IPS-18c (cell line): ENCODE results near the gene MIGA2.

Source experiments
- H3K4me3 ChIP-seq: 2 replicates; pipeline ENCODE4 v1.7.0; 2013; ENCODE audit warnings: low read depth, mild to moderate bottlenecking, low read length, moderate library complexity; ENCODE audit not compliant: insufficient read depth
- H3K9me3 ChIP-seq: one replicate; pipeline ENCODE4 v1.6.1; 2013; ENCODE audit warnings: mild to moderate bottlenecking, low read length, moderate library complexity; ENCODE audit not compliant: control insufficient read depth, insufficient read depth

MIGA2 gene

DNA sequence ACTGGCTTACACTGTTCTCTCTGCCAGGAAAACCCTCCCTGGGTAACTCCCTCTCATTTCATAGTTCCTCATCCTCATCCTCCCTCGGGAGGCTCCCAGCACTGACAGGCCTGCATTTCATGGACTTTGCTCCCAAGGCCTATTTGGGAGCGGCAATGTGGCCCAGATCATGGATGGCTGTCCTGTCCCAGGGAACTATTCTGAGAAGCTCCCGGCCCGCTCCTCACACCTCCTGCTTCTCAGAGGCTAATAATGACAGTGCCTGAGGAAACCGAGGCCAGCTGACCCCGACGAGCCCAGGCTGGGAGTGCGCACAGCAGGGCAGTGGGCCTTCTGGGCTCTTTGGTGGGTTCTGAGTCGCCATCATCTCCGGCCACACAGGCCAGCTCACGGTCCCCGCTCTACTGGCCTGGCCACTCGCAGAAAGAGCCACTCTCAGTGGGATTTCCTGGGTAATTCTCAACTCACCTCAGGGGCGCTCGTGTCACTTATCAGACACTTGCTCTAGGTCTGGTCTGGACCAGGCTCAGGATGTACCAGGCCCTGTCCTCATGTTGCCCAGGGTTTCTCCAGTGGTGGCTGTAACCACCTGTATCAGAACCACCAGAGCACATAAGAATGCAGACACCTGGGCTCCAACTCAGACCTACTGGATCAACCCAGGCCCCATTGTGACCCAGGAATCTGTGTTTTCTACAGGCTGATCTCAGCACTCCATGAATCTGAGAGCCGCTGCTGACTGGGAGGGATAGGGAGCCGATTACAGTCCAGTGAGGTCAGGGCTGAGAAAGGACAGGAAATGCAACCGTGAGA, 42.5 kb downstream of the MIGA2 start:
- Histone ChIP-seq H3K4me3 (no peak overlapping the region; the same call in 1 of the 2 replicates), H3K9me3 (no peaks in the 10 kb centered on the region)

DNA sequence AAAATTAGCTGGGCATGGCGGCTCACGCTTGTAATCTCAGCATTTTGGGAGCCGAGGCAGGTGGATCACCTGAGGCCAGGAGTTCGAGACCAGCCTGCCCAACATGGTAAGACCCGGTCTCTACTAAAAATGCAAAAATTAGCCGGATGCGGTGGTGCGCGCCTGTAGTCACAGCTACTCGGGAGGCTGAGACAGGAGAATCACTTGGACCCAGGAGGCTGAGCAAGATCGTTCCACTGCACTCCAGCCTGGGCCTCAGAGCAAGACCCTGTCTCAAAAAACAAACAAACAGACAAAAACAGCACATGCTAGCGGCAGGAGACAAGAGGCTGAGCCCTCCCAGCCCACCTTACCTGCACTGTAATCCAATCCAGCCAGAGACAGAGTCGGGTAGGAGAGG, 43.4 kb downstream of the MIGA2 start:
- Histone ChIP-seq H3K4me3 (peak overlapping the region; percentile 75), H3K9me3 (no peaks in the 10 kb centered on the region)

DNA sequence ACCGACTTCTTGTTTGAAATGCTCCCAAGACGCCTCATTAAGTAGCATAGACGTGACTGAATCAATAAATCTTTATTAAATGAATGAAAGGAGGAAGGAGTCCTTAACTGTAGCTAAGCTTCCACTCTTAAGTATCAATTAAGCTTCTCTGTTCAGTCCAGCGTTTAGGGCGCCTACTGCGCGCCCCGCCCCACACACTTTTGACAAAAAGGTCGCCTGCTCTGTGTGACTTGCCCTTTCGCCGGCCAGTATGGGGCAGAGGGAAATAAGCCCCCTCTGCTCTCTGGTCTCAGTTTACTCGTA, 43.8 kb downstream of the MIGA2 start:
- H3K4me3 ChIP-seq = peak overlapping the region; percentile 75
- H3K9me3 ChIP-seq = no peaks in the 10 kb centered on the region

DNA sequence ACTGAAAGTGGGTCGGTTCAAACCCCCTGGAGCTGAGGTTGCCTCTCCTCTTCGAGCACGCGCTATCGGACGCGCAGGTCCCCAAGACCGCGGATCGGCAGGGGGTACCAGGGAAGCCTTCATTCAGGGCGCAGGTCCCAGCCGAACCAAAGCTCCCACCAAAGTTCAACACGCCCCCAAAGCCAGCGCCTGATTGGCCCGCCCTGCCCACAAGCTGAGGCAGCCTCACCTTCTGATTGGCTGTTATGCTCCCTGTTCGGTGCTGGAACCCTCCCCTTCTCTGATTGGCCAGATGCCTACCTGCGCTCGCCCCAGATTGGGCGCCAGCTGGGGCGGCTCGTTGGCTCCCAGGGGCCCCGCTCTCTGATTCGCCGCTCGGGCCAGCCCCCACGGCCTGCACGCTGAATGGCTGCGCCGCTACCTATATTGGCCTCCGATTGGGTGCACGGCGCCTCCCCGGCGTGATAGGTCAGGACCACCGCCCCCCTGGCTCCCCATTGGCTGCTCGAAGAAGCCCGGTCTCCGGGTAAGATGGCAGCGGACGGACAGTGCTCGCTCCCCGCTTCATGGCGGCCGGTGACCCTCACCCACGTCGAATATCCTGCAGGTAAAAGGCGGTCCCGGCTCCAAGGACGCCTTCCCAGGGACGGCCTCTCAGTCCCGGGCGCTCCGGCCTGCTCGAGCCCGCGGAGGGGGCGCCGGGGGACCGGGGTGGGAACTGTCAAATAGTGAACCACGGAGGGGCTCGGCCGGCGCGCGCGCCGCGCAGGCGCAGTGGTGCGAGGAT, 44.4 kb downstream of the MIGA2 start, which contains the start of gene DOLPP1:
DOLPP1 (plus strand) TSS at position 511 of the 787 bp plus-strand sequence; CDS start at position 532, 21 bp downstream.
- no peaks in the 10 kb centered on the region for H3K9me3 ChIP-seq

DNA sequence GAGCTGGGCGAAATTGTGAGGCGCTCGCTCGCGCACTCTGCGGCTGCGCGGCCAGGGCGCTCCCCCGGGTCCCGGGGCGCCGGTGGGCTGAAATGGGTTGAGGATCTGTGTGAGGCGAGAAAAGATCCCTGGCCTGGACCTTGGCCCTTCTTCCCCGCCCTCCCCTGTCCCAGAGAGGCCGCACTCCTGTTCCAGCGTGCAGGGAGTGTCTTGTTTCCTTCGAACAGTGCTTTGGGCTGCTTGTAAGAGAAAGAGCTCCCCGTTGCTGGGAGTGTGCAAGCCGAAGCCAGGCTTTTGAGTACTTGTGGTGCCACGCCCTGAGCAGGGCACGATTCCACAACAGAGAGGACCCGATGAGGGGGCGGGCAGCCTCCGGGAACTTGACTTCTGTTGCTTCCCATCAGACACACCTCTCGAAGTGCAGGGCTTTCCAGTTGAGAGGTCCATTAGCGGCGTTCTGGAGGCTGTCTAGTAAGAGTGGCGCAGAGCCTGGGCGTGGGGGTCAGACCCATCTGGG, 45.0 kb downstream of the MIGA2 start:
- Histone ChIP-seq H3K4me3 (peak overlapping the region; percentile 93), H3K9me3 (no peaks in the 10 kb centered on the region)

More for the DNA sequence above, 44.4 kb downstream of the MIGA2 start, which contains the start of gene DOLPP1:
- peak within 1 kb of the TSS; percentile 93 for H3K4me3 ChIP-seq

DNA sequence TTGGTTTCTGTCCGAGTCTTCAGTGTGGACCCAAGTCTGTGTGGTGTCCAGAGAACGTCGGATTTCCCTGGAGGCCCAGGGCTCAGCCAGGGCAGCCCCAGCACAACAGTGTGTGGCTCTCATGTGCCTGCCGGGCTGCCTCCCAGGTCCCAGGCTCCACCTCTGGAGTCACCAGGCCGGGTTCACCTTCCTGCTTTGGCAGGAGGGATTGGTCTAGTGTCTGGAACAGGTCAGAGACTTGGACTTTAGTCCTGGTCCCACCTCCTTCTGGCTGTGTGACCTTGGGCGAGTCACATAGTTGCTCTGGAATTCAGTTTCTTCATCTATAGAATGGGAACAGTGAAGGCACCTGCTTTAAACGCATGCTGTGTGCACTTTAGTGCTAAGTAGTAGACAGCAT, 47.7 kb downstream of the MIGA2 start:
- Histone ChIP-seq H3K4me3 (no peak overlapping the region), H3K9me3 (no peaks in the 10 kb centered on the region)

DNA sequence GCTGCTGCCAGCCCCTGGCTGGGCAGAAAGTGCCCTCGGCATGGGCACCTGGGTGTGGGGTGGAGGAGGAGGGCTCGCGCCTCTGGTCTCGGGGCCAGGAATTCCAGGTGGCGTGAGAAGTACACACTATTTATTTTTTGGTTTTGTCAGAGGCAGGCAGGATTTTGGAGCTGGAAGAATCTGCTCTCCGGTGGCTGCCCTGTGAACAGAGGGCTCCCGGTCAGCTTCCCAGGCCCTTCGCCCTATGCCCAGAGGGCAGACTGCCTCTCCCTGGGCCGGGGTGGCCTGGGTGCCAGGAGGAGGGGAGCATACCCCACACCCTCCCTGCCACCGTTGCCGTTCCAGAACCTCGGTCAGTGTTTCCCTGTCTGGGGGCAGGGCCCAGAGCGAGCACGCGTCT, 52.8 kb downstream of the MIGA2 start:
- Histone ChIP-seq H3K4me3 (no peak overlapping the region), H3K9me3 (no peaks in the 10 kb centered on the region)

DNA sequence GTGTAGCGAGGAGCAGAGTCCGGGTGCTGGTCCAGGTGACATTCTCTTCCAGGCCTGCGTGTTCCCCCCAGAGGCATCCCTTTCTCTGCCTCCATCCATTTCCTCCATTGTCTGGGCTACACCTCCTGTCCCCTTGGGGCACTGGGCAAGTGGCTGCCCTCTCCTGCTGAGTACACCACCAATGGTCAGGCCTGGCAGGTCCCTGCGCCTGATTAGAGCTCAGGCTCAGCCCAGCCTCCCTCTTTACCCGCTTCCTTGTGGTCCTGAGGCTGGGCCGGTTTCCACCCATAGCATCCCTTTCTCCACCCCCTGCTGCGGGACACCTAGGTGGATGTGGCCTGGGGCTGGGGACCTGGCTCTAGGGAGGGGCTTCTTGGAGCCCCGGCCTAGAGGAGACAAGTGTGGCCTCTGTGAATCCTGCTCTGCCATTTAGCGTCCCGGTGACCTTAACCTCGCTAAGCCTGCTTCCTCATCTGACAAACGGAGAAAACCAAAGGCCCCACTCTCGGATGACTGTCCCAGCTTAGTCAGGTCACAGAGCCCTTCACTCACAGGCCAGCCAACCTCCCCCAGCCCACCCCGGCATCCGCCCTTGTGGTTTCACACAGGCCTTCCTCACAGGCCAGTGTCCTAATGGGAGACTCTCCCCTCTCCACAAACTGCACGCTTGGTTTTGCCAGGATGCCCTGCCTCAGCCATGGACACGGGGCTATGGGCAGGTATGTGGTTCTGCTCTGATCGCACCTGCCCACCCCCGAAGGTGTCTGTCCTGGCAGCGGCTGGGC, 57.4 kb downstream of the MIGA2 start:
- Histone ChIP-seq H3K9me3 (no peaks in the 10 kb centered on the region), H3K4me3 (no peak overlapping the region)

DNA sequence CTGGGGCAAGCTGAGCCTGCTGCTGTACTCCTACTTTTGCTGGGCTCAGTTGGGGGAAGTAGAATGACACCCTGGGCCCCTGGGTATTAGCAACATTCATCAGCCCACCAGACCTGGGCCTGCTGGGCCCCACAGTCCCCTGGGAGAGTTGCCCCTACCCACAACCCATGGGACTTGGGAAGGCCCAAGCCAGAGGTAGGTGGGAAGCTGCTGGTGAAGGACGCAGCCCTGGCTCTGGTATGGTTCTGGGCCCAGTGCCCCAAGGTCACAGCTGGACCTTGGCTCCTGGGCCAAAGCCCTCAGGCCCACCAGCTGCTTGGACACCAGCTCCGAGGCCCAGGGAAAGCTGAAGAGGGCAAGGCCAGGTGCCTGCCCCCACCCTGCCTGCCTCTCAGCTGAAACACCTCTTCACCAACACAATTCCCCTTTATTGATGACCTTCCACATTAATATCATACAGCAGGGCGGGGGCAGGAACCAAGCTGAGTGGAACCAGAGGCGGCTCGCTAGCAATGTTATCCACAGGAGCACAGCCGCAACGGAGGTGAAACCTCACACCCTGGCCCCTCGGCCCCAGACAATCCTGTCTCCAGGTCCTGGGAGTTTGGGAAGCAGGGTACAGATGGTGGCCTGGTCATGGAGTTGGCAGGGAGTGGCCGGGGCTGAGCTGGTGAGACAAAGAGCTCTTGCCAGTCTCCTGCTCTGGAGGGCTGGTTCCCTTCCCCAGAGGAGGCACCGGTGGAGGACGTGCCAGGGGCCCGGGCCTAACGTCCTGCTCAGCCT, 58.2 kb downstream of the MIGA2 start:
- H3K4me3 ChIP-seq = no peak overlapping the region
- H3K9me3 ChIP-seq = no peaks in the 10 kb centered on the region

DNA sequence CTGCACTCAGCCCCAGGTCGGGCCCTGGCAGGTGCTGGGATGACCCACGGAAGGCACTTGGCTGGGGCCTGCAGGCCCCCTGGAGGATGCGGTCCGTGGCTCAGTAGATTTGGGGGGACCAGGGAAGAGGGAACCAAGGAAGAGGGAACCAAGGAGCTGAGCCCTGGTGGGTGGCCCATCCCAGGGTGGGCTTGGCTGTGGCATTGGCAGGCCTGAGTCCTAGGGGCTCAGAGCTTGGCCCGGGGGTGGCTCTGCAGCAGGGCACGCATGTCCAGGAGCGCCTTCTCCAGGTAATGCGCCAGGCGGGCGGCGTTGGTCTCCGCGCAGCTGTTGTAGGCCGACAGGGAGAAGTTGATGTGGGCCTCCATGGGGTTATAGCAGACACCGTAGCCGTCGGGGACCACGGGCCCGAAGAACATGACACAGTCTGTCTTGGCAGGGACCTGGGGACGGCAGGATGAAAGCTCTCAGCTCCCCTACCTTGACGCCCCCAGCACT, 58.8 kb downstream of the MIGA2 start:
- H3K9me3 ChIP-seq = no peaks in the 10 kb centered on the region

DNA sequence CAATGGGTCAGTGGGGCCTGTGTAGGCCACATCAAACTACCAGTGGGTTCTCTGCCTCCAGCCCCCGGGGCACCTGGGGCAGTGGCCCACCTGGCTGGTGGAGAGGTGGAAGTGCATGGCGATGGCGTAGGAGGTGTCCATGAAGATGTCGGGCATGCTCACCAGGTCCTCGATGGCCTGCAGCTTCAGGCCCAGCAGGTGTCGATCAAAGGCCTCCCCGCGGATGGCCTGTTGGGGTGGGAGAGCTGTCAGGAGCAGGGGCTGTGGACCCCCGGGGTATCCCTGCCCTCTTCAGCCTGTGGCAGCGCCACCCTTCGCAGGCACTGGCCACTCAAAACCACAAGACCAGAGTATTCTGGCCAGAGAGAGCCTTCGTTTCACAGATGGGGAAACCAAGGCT, 59.5 kb downstream of the MIGA2 start:
- no peaks in the 10 kb centered on the region for H3K9me3 ChIP-seq
- H3K4me3 ChIP-seq = no peak overlapping the region

More for the DNA sequence above, 58.8 kb downstream of the MIGA2 start:
- no peak overlapping the region for H3K4me3 ChIP-seq

DNA sequence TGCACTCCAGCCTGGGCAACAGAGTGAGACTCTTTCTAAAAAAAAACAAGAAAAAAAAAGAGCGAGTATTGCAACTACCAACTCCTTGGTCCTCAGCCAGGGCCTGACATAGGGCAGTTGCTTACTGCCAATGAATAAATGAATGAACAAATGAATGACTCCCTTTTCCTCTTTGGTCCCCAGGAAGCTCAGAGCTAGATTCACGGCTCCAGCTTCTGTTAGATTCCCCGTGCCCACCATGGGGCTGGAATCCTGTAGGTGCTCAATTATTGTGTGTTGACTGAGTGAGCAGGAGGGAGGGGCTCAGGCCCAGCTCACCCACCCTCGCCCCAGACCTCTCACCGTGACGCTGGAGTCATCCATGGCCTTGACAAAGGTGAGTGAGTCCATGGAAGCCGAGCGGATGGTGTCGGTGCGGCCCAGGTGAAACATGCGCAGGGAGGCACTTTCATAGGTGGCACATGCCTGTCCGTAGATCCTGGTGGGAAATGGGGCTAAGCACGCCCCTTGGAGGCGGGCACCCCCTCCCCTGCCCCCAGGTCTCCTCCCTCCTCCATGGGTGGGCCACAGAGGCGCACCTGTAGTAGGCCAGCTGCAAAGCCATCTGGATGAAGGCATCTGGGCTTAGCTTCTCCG, 61.4 kb downstream of the MIGA2 start:
- H3K4me3 ChIP-seq = no peak overlapping the region
- no peaks in the 10 kb centered on the region for H3K9me3 ChIP-seq

DNA sequence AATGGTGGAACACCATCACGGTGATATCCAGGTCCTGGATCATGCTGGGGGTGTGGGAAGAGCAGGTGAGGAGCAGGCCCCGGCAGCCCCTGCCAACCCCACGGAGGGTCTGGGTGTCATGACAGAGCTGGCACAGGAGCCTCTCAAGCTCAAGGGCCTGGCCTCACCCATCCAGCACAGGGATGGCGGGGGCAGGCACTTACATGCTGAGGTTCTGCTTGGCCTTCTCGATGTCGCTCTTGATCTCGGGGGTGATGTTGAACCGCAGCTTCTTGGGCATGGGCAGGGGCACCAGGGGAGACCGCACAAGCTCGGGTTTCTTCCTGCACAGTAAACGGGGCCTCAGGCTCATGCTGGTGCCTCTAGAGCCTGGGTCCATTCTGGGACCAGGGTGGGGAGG, 61.9 kb downstream of the MIGA2 start:
- Histone ChIP-seq H3K9me3 (no peaks in the 10 kb centered on the region), H3K4me3 (no peak overlapping the region)

DNA sequence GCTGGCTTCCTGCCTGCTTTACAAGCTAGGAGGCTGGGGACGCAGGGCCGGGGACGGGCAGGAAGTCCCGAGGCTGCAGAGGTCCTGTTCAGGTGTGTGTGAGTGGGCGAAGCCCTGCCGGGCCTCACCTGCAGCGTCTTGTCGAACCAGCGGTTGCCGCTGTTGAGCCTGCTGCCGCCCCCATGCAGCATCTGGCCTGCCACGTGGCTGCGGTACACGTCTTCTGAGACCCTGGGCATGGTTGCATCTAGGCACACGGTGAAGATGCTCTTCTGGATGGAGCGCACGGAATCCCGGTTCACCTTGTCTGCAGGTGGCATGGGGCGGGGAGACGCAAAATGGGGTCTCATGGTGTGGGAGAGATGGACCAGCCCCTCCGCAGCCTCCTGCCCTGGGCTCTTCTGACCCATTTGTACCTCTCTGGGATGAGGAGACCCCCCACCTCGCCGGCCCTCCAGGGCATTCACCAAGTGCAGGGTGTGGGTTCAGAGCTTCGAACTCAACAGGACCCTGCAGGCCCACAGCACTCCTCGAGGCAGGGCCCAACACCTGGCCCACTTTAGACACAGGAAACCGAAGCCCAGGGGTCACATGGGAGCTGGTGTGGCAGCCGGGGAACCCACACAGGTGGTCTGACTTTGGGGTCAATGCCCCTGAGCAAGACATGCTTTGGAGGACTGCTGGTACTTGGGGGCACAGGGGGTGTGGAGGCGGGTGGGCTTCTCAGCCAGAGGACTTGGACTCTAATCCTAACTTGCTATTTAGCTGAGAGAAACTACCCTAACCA, 64.2 kb downstream of the MIGA2 start:
- Histone ChIP-seq H3K4me3 (no peak overlapping the region), H3K9me3 (no peaks in the 10 kb centered on the region)

DNA sequence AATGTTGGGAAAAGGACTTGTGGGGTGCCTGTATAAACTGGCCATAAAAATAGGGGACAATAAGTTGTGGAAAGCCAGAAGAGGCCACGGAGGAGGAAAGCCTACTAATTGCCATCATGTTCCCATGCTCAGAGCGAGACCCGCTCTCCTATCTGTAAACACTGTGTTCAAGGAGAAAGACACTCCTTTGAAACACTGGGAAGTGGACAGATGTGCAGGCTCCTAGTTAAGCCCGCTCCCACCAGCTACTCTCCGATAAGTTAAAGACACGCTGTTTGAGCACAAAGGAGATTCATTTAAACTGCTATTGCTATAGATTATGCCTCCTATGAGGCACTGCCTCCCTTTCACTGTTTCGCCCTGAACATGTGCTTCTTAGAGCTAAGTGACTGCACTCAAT, 64.9 kb downstream of the MIGA2 start:
- Histone ChIP-seq H3K9me3 (no peaks in the 10 kb centered on the region), H3K4me3 (no peak overlapping the region)
